Liver (tissue), 3 donors: ENCODE results near the gene QSOX1.

Experiments
- EGR1 ChIP-seq, 2 donors: IDR thresholded peaks; 2 replicates each; pipeline ENCODE4 v1.6.1; 2016 to 2018; ENCODE audit warnings: antibody characterized with exemption in 2 of 2, low read depth in 2 of 2
- FOXA2 ChIP-seq: IDR thresholded peaks from 2 replicates; pipeline ENCODE4 v1.6.1; 2016; ENCODE audit warnings: antibody characterized with exemption
- GABPA ChIP-seq, 2 donors: IDR thresholded peaks in 1 of 2; conservative IDR thresholded peaks in 1 of 2; 2 replicates each; pipeline ENCODE4 v1.6.1; 2016; ENCODE audit warnings: antibody characterized with exemption in 2 of 2, mild to moderate bottlenecking in 1 of 2, moderate library complexity in 1 of 2
- JUND ChIP-seq, 2 donors: IDR thresholded peaks; 2 replicates each; pipeline ENCODE4 v1.6.1; 2016; ENCODE audit warnings: antibody characterized with exemption in 2 of 2
- NR2F2 ChIP-seq: IDR thresholded peaks from 2 replicates; pipeline ENCODE4 v1.6.1; 2016; ENCODE audit warnings: antibody characterized with exemption
- RAD21 ChIP-seq, 2 donors: IDR thresholded peaks; 2 replicates each; pipeline ENCODE4 v1.6.1; 2016; ENCODE audit warnings: antibody characterized with exemption in 2 of 2, mild to moderate bottlenecking in 2 of 2
- RXRA ChIP-seq, 2 donors: IDR thresholded peaks; 2 replicates each; pipeline ENCODE4 v1.6.1; 2017 to 2018; ENCODE audit warnings: antibody characterized with exemption in 2 of 2, mild to moderate bottlenecking in 1 of 2
- SP1 ChIP-seq: IDR thresholded peaks from 2 replicates; pipeline ENCODE4 v1.6.1; 2018; ENCODE audit warnings: antibody characterized with exemption, mild to moderate bottlenecking
- TAF1 ChIP-seq: conservative IDR thresholded peaks from 2 replicates; pipeline ENCODE4 v1.6.1; 2016; ENCODE audit warnings: antibody characterized with exemption, mild to moderate bottlenecking
- YY1 ChIP-seq: IDR thresholded peaks from 2 replicates; pipeline ENCODE4 v1.6.1; 2016; ENCODE audit warnings: antibody characterized with exemption, mild to moderate bottlenecking
- TF ChIP-seq, protein P1 (sequence below): fragments of 150-350 bp; IDR thresholded peaks from 2 replicates; pipeline ENCODE4 v1.5.1; 2017; ENCODE audit warnings: improper control_type of control experiment, low read depth, low read length; ENCODE audit not compliant: missing input control
- TF ChIP-seq, protein P2 (sequence below): IDR thresholded peaks from 2 replicates; pipeline ENCODE4 v1.6.1; 2016; ENCODE audit warnings: antibody characterized with exemption, mild to moderate bottlenecking
- TF ChIP-seq, protein P3 (sequence below): IDR thresholded peaks from 2 replicates; pipeline ENCODE4 v1.6.1; 2016; ENCODE audit warnings: antibody characterized with exemption
- TF ChIP-seq, protein P4 (sequence below): IDR thresholded peaks from 2 replicates; pipeline ENCODE4 v1.6.1; 2016; ENCODE audit warnings: antibody characterized with exemption
- donor health status: healthy.
- donor health status: healthy.

DNA sequence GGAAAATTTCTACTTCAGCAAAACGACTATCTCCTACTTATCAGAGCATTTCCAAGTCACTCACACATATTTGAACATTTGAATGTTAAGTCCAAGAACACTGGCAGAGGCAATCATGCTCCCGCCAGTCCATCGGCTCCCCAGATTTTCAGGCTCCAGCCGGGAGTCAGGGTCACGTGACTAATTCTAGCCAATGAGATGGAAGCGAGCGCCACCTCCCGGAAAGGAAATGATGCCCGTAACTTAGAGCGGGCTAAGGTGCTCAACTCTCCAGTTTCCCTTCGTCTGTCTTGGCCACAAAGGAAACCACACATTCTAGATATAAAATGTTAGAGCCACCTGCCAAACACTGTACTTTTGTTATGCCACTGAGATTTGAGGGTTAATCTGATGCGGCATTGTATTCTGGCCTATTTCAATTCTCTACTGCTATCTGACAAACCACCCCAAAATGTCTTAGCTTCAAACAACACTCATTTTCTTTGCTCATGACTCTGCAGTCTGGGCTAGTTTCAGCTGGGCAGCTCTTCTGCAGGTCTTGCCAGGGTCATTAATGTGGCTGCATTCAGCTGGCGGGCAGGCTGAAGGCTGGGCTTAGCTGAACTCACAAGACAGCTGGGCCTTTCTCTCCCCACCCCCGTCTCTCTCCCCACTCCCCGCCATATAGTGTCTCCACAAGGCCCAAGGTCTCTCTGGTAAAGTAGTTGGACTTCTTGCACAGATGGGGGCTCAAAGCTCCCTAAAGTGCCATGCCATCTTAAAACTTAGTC, 58.9 kb downstream of the QSOX1 start:
- no peak for TF ChIP-seq TAF1
- TF ChIP-seq, protein P1, sequence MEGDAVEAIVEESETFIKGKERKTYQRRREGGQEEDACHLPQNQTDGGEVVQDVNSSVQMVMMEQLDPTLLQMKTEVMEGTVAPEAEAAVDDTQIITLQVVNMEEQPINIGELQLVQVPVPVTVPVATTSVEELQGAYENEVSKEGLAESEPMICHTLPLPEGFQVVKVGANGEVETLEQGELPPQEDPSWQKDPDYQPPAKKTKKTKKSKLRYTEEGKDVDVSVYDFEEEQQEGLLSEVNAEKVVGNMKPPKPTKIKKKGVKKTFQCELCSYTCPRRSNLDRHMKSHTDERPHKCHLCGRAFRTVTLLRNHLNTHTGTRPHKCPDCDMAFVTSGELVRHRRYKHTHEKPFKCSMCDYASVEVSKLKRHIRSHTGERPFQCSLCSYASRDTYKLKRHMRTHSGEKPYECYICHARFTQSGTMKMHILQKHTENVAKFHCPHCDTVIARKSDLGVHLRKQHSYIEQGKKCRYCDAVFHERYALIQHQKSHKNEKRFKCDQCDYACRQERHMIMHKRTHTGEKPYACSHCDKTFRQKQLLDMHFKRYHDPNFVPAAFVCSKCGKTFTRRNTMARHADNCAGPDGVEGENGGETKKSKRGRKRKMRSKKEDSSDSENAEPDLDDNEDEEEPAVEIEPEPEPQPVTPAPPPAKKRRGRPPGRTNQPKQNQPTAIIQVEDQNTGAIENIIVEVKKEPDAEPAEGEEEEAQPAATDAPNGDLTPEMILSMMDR, result no peak
- no peak for TF ChIP-seq RAD21 (IDR thresholded peaks at IDR 0.05)
- no peak for TF ChIP-seq YY1
- TF ChIP-seq, protein P2, sequence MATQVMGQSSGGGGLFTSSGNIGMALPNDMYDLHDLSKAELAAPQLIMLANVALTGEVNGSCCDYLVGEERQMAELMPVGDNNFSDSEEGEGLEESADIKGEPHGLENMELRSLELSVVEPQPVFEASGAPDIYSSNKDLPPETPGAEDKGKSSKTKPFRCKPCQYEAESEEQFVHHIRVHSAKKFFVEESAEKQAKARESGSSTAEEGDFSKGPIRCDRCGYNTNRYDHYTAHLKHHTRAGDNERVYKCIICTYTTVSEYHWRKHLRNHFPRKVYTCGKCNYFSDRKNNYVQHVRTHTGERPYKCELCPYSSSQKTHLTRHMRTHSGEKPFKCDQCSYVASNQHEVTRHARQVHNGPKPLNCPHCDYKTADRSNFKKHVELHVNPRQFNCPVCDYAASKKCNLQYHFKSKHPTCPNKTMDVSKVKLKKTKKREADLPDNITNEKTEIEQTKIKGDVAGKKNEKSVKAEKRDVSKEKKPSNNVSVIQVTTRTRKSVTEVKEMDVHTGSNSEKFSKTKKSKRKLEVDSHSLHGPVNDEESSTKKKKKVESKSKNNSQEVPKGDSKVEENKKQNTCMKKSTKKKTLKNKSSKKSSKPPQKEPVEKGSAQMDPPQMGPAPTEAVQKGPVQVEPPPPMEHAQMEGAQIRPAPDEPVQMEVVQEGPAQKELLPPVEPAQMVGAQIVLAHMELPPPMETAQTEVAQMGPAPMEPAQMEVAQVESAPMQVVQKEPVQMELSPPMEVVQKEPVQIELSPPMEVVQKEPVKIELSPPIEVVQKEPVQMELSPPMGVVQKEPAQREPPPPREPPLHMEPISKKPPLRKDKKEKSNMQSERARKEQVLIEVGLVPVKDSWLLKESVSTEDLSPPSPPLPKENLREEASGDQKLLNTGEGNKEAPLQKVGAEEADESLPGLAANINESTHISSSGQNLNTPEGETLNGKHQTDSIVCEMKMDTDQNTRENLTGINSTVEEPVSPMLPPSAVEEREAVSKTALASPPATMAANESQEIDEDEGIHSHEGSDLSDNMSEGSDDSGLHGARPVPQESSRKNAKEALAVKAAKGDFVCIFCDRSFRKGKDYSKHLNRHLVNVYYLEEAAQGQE, result no peak
- TF ChIP-seq FOXA2, result no peak
- no peak for TF ChIP-seq SP1
- TF ChIP-seq, protein P3, sequence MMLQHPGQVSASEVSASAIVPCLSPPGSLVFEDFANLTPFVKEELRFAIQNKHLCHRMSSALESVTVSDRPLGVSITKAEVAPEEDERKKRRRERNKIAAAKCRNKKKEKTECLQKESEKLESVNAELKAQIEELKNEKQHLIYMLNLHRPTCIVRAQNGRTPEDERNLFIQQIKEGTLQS, result no peak
- TF ChIP-seq, protein P4, sequence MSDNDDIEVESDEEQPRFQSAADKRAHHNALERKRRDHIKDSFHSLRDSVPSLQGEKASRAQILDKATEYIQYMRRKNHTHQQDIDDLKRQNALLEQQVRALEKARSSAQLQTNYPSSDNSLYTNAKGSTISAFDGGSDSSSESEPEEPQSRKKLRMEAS, result no peak
- TF ChIP-seq GABPA (IDR thresholded peaks at IDR 0.05 in 1 of 2, conservative IDR thresholded peaks at IDR 0.05 in 1 of 2), result no peak
- TF ChIP-seq JUND (IDR thresholded peaks at IDR 0.05), result no peak
- TF ChIP-seq NR2F2, result no peak
- no peak for TF ChIP-seq EGR1 (IDR thresholded peaks at IDR 0.05; ENCODE audit: low read depth in 2 of 2)
- no peak for TF ChIP-seq RXRA (IDR thresholded peaks at IDR 0.05)
